Natural killer cell treated with Interleukin-12 subunit alpha and Interleukin-12 subunit beta and Interleukin-15 and Interleukin-18, amount 100 ng/mL, for 72 hours (primary cell): ENCODE measurements around the gene ZCCHC14. TPM values are rescaled to one million over a fixed set of nuclear protein-coding genes. Genes with fewer than 3 reads are reported as not detected.
A peak's percentile ranks its signal among the peaks of the same experiment; 100 is the strongest.

Source experiments
- ATAC-seq, 2 donors: fragments of 150-1000 bp; cut with Tn5 transposase in 1 of 2; sonication (Bioruptor Pico), chemical (Tn5 transposase) in 1 of 2; 2 replicates each; pipeline ENCODE4 v1.10.0; 2021
- DNase-seq: peaks from one replicate; pipeline ENCODE4 v3.0.0; 2022; ENCODE audit warnings: low spot score
- H3K27ac Mint-ChIP-seq, 2 donors: 1 replicate in 1 of 2; 2 replicates in 1 of 2; pipeline ENCODE4 v1.8.0; 2022; ENCODE audit warnings: mixed read lengths in 2 of 2, mild to moderate bottlenecking in 1 of 2, moderate library complexity in 1 of 2
- H3K27me3 Mint-ChIP-seq, 2 donors: 1 replicate in 1 of 2; 2 replicates in 1 of 2; pipeline ENCODE4 v1.8.0; 2022; ENCODE audit warnings: mixed read lengths in 2 of 2
- H3K36me3 Mint-ChIP-seq: one replicate; pipeline ENCODE4 v1.8.0; 2022; ENCODE audit warnings: mixed read lengths
- H3K4me1 Mint-ChIP-seq, 2 donors: 1 replicate in 1 of 2; 2 replicates in 1 of 2; pipeline ENCODE4 v1.8.0; 2022; ENCODE audit warnings: low read depth in 2 of 2, mixed read lengths in 2 of 2, mild to moderate bottlenecking in 1 of 2
- H3K4me3 Mint-ChIP-seq: one replicate; pipeline ENCODE4 v1.8.0; 2022; ENCODE audit warnings: mixed read lengths
- H3K9me3 Mint-ChIP-seq: 2 replicates; pipeline ENCODE4 v1.8.0; 2022; ENCODE audit warnings: mixed read lengths
- total RNA-seq, 2 donors: library from RNA; stranded (reverse); gene quantifications; one replicate each; pipeline ENCODE4 v1.2.3, GENCODE V29; 2022

ZCCHC14 gene
- total RNA-seq, 2 donors from 2014 or later: 15.7 to 15.9 TPM

- H3K27me3 Mint-ChIP-seq: no peaks in the 10 kb centered on the region
- H3K9me3 Mint-ChIP-seq: no peaks in the 10 kb centered on the region
- H3K4me3 Mint-ChIP-seq: no peak overlapping the region
- H3K36me3 Mint-ChIP-seq: no peaks in the 10 kb centered on the region
- H3K27ac Mint-ChIP-seq: no peak overlapping the region
- no peak for DNase-seq
- no peak for ATAC-seq
- H3K4me1 Mint-ChIP-seq: peaks cover 13 to 22% of the 10 kb centered on the region in 2 donors
Measured at GRCh38 chr16:87472935-87473334, 19.9 kb downstream of the ZCCHC14 start.

GRCh38 chr16:87472142-87472778 is 20.6 kb downstream of the ZCCHC14 start:
- no peaks in the 10 kb centered on the region for H3K9me3 Mint-ChIP-seq
- H3K27me3 Mint-ChIP-seq: no peaks in the 10 kb centered on the region
- no peaks in the 10 kb centered on the region for H3K36me3 Mint-ChIP-seq
- no peak overlapping the region for H3K27ac Mint-ChIP-seq
- no peak overlapping the region for H3K4me3 Mint-ChIP-seq
- ATAC-seq (no peak), DNase-seq (no peak)
- peaks cover 13 to 20% of the 10 kb centered on the region in 2 donors for H3K4me1 Mint-ChIP-seq

GRCh38 chr16:87471278-87472141 is 21.3 kb downstream of the ZCCHC14 start:
- Mint-ChIP-seq H3K4me3 (no peak overlapping the region), H3K9me3 (no peaks in the 10 kb centered on the region), H3K27me3 (no peaks in the 10 kb centered on the region), H3K27ac (no peak overlapping the region), H3K4me1 (peaks cover 13 to 20% of the 10 kb centered on the region in 2 donors), H3K36me3 (no peaks in the 10 kb centered on the region)
- ATAC-seq: no peak
- DNase-seq: no peak

- H3K27ac Mint-ChIP-seq: no peak overlapping the region
- peaks cover 15% of the 10 kb centered on the region in 2 donors for H3K4me1 Mint-ChIP-seq
- no peak for ATAC-seq
- no peaks in the 10 kb centered on the region for H3K9me3 Mint-ChIP-seq
- no peak for DNase-seq
- H3K36me3 Mint-ChIP-seq: no peaks in the 10 kb centered on the region
- H3K4me3 Mint-ChIP-seq: no peak overlapping the region
- no peaks in the 10 kb centered on the region for H3K27me3 Mint-ChIP-seq
Measured at GRCh38 chr16:87470332-87470731, 22.5 kb downstream of the ZCCHC14 start.

- ATAC-seq (no peak), DNase-seq (no peak)
- Mint-ChIP-seq H3K27ac (no peak overlapping the region), H3K36me3 (no peaks in the 10 kb centered on the region), H3K4me3 (no peak overlapping the region), H3K9me3 (no peaks in the 10 kb centered on the region), H3K4me1 (peaks cover 18 to 19% of the 10 kb centered on the region in 2 donors), H3K27me3 (no peaks in the 10 kb centered on the region)
Measured at GRCh38 chr16:87469169-87469568, 23.7 kb downstream of the ZCCHC14 start.

- Mint-ChIP-seq H3K27ac (no peak overlapping the region), H3K9me3 (no peaks in the 10 kb centered on the region), H3K36me3 (no peaks in the 10 kb centered on the region), H3K4me1 (peaks cover 22 to 24% of the 10 kb centered on the region in 2 donors), H3K4me3 (no peak overlapping the region), H3K27me3 (no peaks in the 10 kb centered on the region)
- ATAC-seq (no peak), DNase-seq (no peak)
Measured at GRCh38 chr16:87468550-87468949, 24.3 kb downstream of the ZCCHC14 start.

GRCh38 chr16:87466975-87467501 is 25.8 kb downstream of the ZCCHC14 start:
- peaks cover 20 to 27% of the 10 kb centered on the region in 2 donors for H3K4me1 Mint-ChIP-seq
- no peak overlapping the region for H3K4me3 Mint-ChIP-seq
- DNase-seq (no peak), ATAC-seq (no peak)
- no peaks in the 10 kb centered on the region for H3K27me3 Mint-ChIP-seq
- H3K27ac Mint-ChIP-seq: no peak overlapping the region
- no peaks in the 10 kb centered on the region for H3K9me3 Mint-ChIP-seq
- no peaks in the 10 kb centered on the region for H3K36me3 Mint-ChIP-seq

GRCh38 chr16:87465879-87466278 is 26.9 kb downstream of the ZCCHC14 start:
- Mint-ChIP-seq H3K9me3 (no peaks in the 10 kb centered on the region), H3K4me3 (no peak overlapping the region), H3K4me1 (peaks cover 20 to 28% of the 10 kb centered on the region in 2 donors), H3K36me3 (no peaks in the 10 kb centered on the region), H3K27ac (no peak overlapping the region), H3K27me3 (no peaks in the 10 kb centered on the region)
- no peak for ATAC-seq
- peak; percentile 28 for DNase-seq

- ATAC-seq (peak; percentile 76 to 84), DNase-seq (peak; percentile 69)
- H3K27ac Mint-ChIP-seq: peak overlapping the region; percentile 72 to 90
- no peaks in the 10 kb centered on the region for H3K9me3 Mint-ChIP-seq
- no peaks in the 10 kb centered on the region for H3K27me3 Mint-ChIP-seq
- peak overlapping the region; percentile 89 for H3K4me3 Mint-ChIP-seq
- peaks cover 20 to 30% of the 10 kb centered on the region in 2 donors for H3K4me1 Mint-ChIP-seq
- no peaks in the 10 kb centered on the region for H3K36me3 Mint-ChIP-seq
Measured at GRCh38 chr16:87465306-87465705, 27.5 kb downstream of the ZCCHC14 start.

GRCh38 chr16:87464691-87465300 is 28.0 kb downstream of the ZCCHC14 start:
- ATAC-seq (peak; percentile 61 to 71), DNase-seq (peak; percentile 49)
- H3K4me1 Mint-ChIP-seq: peaks cover 20 to 30% of the 10 kb centered on the region in 2 donors
- peak overlapping the region; percentile 72 to 90 for H3K27ac Mint-ChIP-seq
- H3K27me3 Mint-ChIP-seq: no peaks in the 10 kb centered on the region
- no peaks in the 10 kb centered on the region for H3K9me3 Mint-ChIP-seq
- no peaks in the 10 kb centered on the region for H3K36me3 Mint-ChIP-seq
- peak overlapping the region; percentile 89 for H3K4me3 Mint-ChIP-seq

- H3K27ac Mint-ChIP-seq: peak overlapping the region; percentile 72 to 90
- H3K27me3 Mint-ChIP-seq: no peaks in the 10 kb centered on the region
- DNase-seq (peak; percentile 81), ATAC-seq (peak; percentile 73 to 82)
- H3K4me3 Mint-ChIP-seq: peak overlapping the region; percentile 89
- no peaks in the 10 kb centered on the region for H3K36me3 Mint-ChIP-seq
- H3K4me1 Mint-ChIP-seq: peaks cover 20 to 30% of the 10 kb centered on the region in 2 donors
- H3K9me3 Mint-ChIP-seq: no peaks in the 10 kb centered on the region
Measured at GRCh38 chr16:87463722-87464690, 28.8 kb downstream of the ZCCHC14 start.

- DNase-seq (no peak), ATAC-seq (no peak)
- H3K9me3 Mint-ChIP-seq: no peaks in the 10 kb centered on the region
Measured at GRCh38 chr16:87461466-87461991, 31.3 kb downstream of the ZCCHC14 start.

GRCh38 chr16:87460936-87461335 is 31.9 kb downstream of the ZCCHC14 start:
- ATAC-seq (no peak), DNase-seq (no peak)
- H3K9me3 Mint-ChIP-seq: no peaks in the 10 kb centered on the region
- H3K27me3 Mint-ChIP-seq: no peaks in the 10 kb centered on the region
- no peak overlapping the region for H3K4me3 Mint-ChIP-seq
- H3K4me1 Mint-ChIP-seq: peaks cover 32 to 33% of the 10 kb centered on the region in 2 donors
- no peak overlapping the region for H3K27ac Mint-ChIP-seq
- no peaks in the 10 kb centered on the region for H3K36me3 Mint-ChIP-seq

More at GRCh38 chr16:87461466-87461991, 31.3 kb downstream of the ZCCHC14 start:
- Mint-ChIP-seq H3K4me1 (peaks cover 32 to 33% of the 10 kb centered on the region in 2 donors), H3K27ac (no peak overlapping the region), H3K4me3 (no peak overlapping the region), H3K36me3 (no peaks in the 10 kb centered on the region), H3K27me3 (no peaks in the 10 kb centered on the region)
